A549 (cell line): Measurements from ENCODE around the gene BUB1B. TPM values are rescaled to one million over a fixed set of nuclear protein-coding genes. Genes with fewer than 3 reads are reported as not detected.

Experiments
- ATAC-seq, 2 experiments: fragments of 200-7000 bp in 1 of 2; fragments of >200 bp in 1 of 2; cut with Nextera tagmentation in 1 of 2; cut with Tn5 transposase in 1 of 2; 3 replicates each; pipeline versions ENCODE4 v1.8.0 to v1.9.1; 2018 to 2020; ENCODE audit warnings: mild to moderate bottlenecking in 1 of 2, moderate library complexity in 1 of 2
- CTCF ChIA-PET: fragments of 300-600 bp; sonication (Branson Sonifier 250); formaldehyde crosslinking; extraction: SDS; loops from one replicate; lab custom pipeline; 2021; ENCODE audit warnings: antibody characterized with exemption, inconsistent platforms; lab: Yijun Ruan, JAX
- POLR2A ChIA-PET: fragments of 350-600 bp; formaldehyde crosslinking; extraction: SDS; loops from one replicate; lab custom pipeline; 2021; ENCODE audit warnings: antibody characterized with exemption, inconsistent platforms; lab: Yijun Ruan, JAX
- DNase-seq, 2 experiments: peaks; one replicate each; pipeline versions ENCODE4 v3.0.0 to v3.0.0-alpha.2; 2011 to 2016; ENCODE audit warnings: low read depth in 1 of 2, low spot score in 1 of 2
- FAIRE-seq: peaks from 2 replicates; lab custom pipeline; 2011; peaks lifted over from hg19 to GRCh38; lab: Jason Lieb, UNC
- H3K27ac ChIP-seq, 2 experiments: fragments of >200 bp; sonication (Bioruptor Twin); formaldehyde crosslinking; 3 replicates each; pipeline ENCODE4 v1.5.1; 2016 to 2017
- H3K4me1 ChIP-seq: fragments of >200 bp; sonication (Bioruptor Twin); formaldehyde crosslinking; 3 replicates; pipeline ENCODE4 v1.6.1; 2016
- H3K4me2 ChIP-seq: fragments of >200 bp; sonication (Bioruptor Twin); formaldehyde crosslinking; 3 replicates; pipeline ENCODE4 v1.6.1; 2016
- H3K4me3 ChIP-seq: fragments of >200 bp; sonication (Bioruptor Twin); formaldehyde crosslinking; 3 replicates; pipeline ENCODE4 v1.5.1; 2016
- H3K9me3 ChIP-seq: fragments of >200 bp; sonication (Bioruptor Twin); formaldehyde crosslinking; 3 replicates; pipeline ENCODE4 v1.6.1; 2016
- CEBPB ChIP-seq, 2 experiments: fragments of >200 bp in 1 of 2; sonication (Bioruptor Twin) in 1 of 2; formaldehyde crosslinking in 1 of 2; IDR thresholded peaks; 2 replicates each; pipeline ENCODE4 v1.6.1; 2012 to 2016
- CHD2 ChIP-seq: fragments of 150-350 bp; IDR thresholded peaks from 2 replicates; pipeline ENCODE4 v1.6.1; 2014; ENCODE audit warnings: low read length; ENCODE audit not compliant: partially characterized antibody
- ESRRA ChIP-seq: fragments of 150-350 bp; IDR thresholded peaks from 2 replicates; pipeline ENCODE4 v1.6.1; 2014; ENCODE audit warnings: mild to moderate bottlenecking, low read length, borderline replicate concordance
- FOSL2 ChIP-seq, 2 experiments: fragments of 450-650 bp in 1 of 2; fragments of >200 bp in 1 of 2; sonication (Bioruptor Twin) in 1 of 2; formaldehyde crosslinking; IDR thresholded peaks; 2 replicates each; pipeline versions ENCODE4 v1.5.0 to v1.6.1; 2016 to 2020; ENCODE audit warnings: mild to moderate bottlenecking in 1 of 2, moderate library complexity in 1 of 2
- HOXB5 ChIP-seq: fragments of 250-450 bp; sonication (Bioruptor Pico); IDR thresholded peaks from 2 replicates; pipeline ENCODE4 v1.5.0; 2020; ENCODE audit warnings: mild to moderate bottlenecking, moderate library complexity
- JUN ChIP-seq, 2 experiments: fragments of >200 bp; sonication (Bioruptor Twin); formaldehyde crosslinking; IDR thresholded peaks; 2 replicates in 1 of 2; 3 replicates in 1 of 2; pipeline ENCODE4 v1.6.1; 2016 to 2017
- JUNB ChIP-seq: fragments of >200 bp; sonication (Bioruptor Twin); formaldehyde crosslinking; IDR thresholded peaks from 2 replicates; pipeline ENCODE4 v1.6.1; 2016
- KDM5A ChIP-seq: fragments of 200-600 bp; sonication (generic); IDR thresholded peaks from 2 replicates; pipeline ENCODE4 v1.6.1; 2016; ENCODE audit warnings: antibody characterized with exemption, mild to moderate bottlenecking
- MYC ChIP-seq: IDR thresholded peaks from 2 replicates; pipeline ENCODE4 v1.6.1; 2012; ENCODE audit warnings: mild to moderate bottlenecking, inconsistent platforms, low read length, improper control_type of control experiment, borderline replicate concordance
- NR3C1 ChIP-seq: fragments of >200 bp; sonication (Bioruptor Twin); formaldehyde crosslinking; IDR thresholded peaks from 3 replicates; pipeline ENCODE4 v1.6.1; 2017
- PHF8 ChIP-seq: fragments of 200-600 bp; sonication (generic); IDR thresholded peaks from 2 replicates; pipeline ENCODE4 v1.6.1; 2016; ENCODE audit warnings: low read depth, mild to moderate bottlenecking, antibody characterized with exemption, moderate library complexity, borderline replicate concordance
- SMC3 ChIP-seq: fragments of >200 bp; sonication (Bioruptor Twin); formaldehyde crosslinking; IDR thresholded peaks from 3 replicates; pipeline ENCODE4 v1.6.1; 2018; ENCODE audit warnings: inconsistent platforms
- SREBF2 ChIP-seq: fragments of 450-650 bp; IDR thresholded peaks from 2 replicates; pipeline ENCODE4 v1.6.1; 2014; ENCODE audit warnings: mild to moderate bottlenecking, moderate library complexity
- TP53 ChIP-seq: fragments of 250-450 bp; sonication (Bioruptor Pico); IDR thresholded peaks from 2 replicates; pipeline ENCODE4 v1.5.0; 2021; ENCODE audit warnings: mild to moderate bottlenecking, moderate library complexity
- ZFP36 ChIP-seq: fragments of 450-650 bp; IDR thresholded peaks from 2 replicates; pipeline ENCODE4 v1.6.1; 2014; ENCODE audit warnings: borderline replicate concordance; ENCODE audit not compliant: partially characterized antibody
- ZNF302 ChIP-seq: fragments of 250-450 bp; sonication (Bioruptor Pico); IDR thresholded peaks from 2 replicates; pipeline ENCODE4 v1.9.0; 2021; ENCODE audit warnings: inconsistent platforms, mild to moderate bottlenecking, moderate library complexity
- WGBS: methylation state at CpG from one replicate; pipeline ENCODE4 v1.1.6; 2017; ENCODE audit errors: missing lambda C conversion rate; 5-methylcytosine and 5-hydroxymethylcytosine counted together
- polyA plus RNA-seq, 4 experiments: library from polyadenylated mRNA; depleted of rRNA in 3 of 4; stranded (reverse); fragments of >200 nt; fragmentation: RNase III in 1 of 4; extraction: RNeasy Plus Mini Kit Qiagen cat#74134 plus additional on column Dnase treatment in 1 of 4; gene quantifications; 2 replicates in 3 of 4; 3 replicates in 1 of 4; pipeline ENCODE4 v1.2.3, GENCODE V29; 2011 to 2017
- TF ChIP-seq, protein P1 (sequence below): fragments of >200 bp; sonication (Bioruptor Twin); formaldehyde crosslinking; IDR thresholded peaks from 3 replicates; pipeline ENCODE4 v1.5.1; 2016
- TF ChIP-seq, protein P2 (sequence below): IDR thresholded peaks from 2 replicates; pipeline ENCODE4 v1.6.1; 2012
- TF ChIP-seq, protein P3 (sequence below): IDR thresholded peaks from 2 replicates; pipeline ENCODE4 v1.6.1; 2012

The BUB1B gene
- polyA plus RNA-seq, 2 of the 4 experiments (the other 2 are of a cell fraction) = 37.5 to 50.2 TPM

DNA sequence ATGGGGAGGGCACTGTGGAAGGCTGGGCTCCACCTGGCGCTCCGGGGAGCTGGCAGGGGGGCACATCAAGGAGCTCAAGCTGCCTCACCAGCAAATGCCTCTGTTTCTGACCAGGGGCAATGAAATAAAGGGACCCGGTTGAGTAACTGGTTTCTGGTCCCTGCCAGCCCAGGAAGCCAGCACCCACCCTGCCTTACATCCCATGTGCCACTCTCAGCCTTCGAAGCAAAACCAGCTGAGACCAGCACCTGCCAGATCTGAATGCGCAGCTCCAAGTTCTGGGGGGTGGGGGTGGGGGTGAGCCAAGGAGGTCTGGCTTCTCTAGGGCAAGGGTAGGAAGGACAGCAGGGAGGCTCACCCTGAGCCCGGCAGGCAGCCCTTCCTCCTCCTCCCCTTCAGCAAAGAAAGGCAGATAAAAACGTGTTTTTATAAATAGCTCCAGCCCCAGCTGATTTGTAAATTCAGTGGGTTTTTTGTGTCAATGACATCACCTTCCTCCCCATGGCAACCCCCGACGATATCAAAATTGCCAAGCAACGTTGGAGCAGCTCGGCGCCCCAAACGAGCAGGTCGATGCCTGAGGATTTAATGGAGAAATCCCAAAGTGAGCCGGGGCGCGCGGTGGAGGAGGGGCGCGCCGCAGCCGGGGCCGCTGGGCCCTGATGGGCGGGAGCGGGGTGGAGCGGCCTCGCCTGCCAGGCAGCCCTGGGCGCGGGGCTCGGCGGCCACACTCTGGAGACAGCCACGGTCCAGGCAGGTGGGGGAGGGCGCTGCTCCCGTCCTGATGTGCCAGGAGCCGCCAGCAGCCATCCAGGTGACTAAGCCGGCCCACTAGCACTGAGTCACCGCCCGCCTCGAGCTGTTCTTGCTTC, 77.9 kb downstream of the BUB1B start, which contains the start of gene PAK6:
Gene PAK6 (plus strand): TSS at position 532 of the 872 bp plus-strand sequence. CDS start 25,723 bp downstream, outside the sequence.
- 28% methylated on average over 13 of the region's 39 CpGs for WGBS
- FAIRE-seq (no peak), DNase-seq (peak; percentile 30 to 73), ATAC-seq (peak; percentile 83 to 92)
- POLR2A ChIA-PET = interaction anchor here (0.6 kb wide), 1 partner anchor 28 kb away, joined by 3 read pairs; no protein-coding TSS in a partner anchor
- Histone ChIP-seq H3K4me1 (peaks cover 9% of the 10 kb centered on the region), H3K4me3 (peak within 1 kb of the TSS; percentile 46), H3K27ac (peak within 1 kb of the TSS; percentile 69 to 83), H3K9me3 (no peaks in the 10 kb centered on the region), H3K4me2 (peak within 1 kb of the TSS; percentile 97)
- CTCF ChIA-PET = interaction anchor here (0.9 to 16.4 kb wide), 12 partner anchors 12 to 193 kb away, joined by 3 to 144 read pairs (median 4); no protein-coding TSS in a partner anchor
- 0 out of 2 replicates have a peak, but pooled peaks have one; percentile 32 for TF ChIP-seq FOSL2 (IDR thresholded peaks at IDR 0.05)
- TF ChIP-seq FOSL2 (CRISPR knock-in tag; IDR thresholded peaks at IDR 0.05) = peak; percentile 66; the same call in 1 of the 2 replicates
- no peak for TF ChIP-seq ESRRA

DNA sequence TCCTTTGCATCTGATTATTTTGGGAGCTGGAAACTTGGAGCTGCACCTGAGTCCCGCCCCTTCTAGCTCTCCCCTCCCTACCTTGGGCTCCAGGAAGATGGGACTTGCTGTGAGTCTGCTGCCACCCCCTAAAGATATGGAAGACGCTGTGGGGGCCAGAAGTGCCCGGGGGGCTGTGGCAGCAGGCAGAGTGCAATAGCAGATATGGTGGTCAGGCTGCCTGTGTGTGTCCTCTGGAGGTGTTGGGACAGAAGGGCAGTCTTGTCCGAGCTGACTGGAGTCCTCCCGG, 78.5 kb downstream of the BUB1B start:
- DNase-seq = no peak
- peak; percentile 6 to 35; a peak in 3 of 6 replicates for ATAC-seq
- H3K27ac ChIP-seq = peak overlapping the region; percentile 69 to 83
- H3K4me2 ChIP-seq = peak overlapping the region; percentile 97
- ChIA-PET CTCF (interaction anchor here (0.9 to 16.4 kb wide), 10 partner anchors 9 to 194 kb away, joined by 3 to 144 read pairs (median 4); no protein-coding TSS in a partner anchor), POLR2A (no interaction called here)
- peaks cover 9% of the 10 kb centered on the region for H3K4me1 ChIP-seq
- no CpG with 5 or more reads among the region's 5 CpGs for WGBS
- no peaks in the 10 kb centered on the region for H3K9me3 ChIP-seq
- TF ChIP-seq TP53 (CRISPR knock-in tag) = no peak
- no peak for TF ChIP-seq ZFP36
- TF ChIP-seq, protein P1, sequence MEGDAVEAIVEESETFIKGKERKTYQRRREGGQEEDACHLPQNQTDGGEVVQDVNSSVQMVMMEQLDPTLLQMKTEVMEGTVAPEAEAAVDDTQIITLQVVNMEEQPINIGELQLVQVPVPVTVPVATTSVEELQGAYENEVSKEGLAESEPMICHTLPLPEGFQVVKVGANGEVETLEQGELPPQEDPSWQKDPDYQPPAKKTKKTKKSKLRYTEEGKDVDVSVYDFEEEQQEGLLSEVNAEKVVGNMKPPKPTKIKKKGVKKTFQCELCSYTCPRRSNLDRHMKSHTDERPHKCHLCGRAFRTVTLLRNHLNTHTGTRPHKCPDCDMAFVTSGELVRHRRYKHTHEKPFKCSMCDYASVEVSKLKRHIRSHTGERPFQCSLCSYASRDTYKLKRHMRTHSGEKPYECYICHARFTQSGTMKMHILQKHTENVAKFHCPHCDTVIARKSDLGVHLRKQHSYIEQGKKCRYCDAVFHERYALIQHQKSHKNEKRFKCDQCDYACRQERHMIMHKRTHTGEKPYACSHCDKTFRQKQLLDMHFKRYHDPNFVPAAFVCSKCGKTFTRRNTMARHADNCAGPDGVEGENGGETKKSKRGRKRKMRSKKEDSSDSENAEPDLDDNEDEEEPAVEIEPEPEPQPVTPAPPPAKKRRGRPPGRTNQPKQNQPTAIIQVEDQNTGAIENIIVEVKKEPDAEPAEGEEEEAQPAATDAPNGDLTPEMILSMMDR = no peak
- TF ChIP-seq SMC3 = no peak
- TF ChIP-seq CEBPB (IDR thresholded peaks at IDR 0.05) = no peak
- no peak for TF ChIP-seq SREBF2
- no peak for TF ChIP-seq PHF8
- TF ChIP-seq ZNF302 (CRISPR knock-in tag) = no peak
- no peak for TF ChIP-seq NR3C1
- no peak for TF ChIP-seq HOXB5 (CRISPR knock-in tag)
- TF ChIP-seq, protein P2, sequence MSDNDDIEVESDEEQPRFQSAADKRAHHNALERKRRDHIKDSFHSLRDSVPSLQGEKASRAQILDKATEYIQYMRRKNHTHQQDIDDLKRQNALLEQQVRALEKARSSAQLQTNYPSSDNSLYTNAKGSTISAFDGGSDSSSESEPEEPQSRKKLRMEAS = no peak
- no peak for TF ChIP-seq ESRRA
- TF ChIP-seq CHD2 = no peak
- TF ChIP-seq, protein P3, sequence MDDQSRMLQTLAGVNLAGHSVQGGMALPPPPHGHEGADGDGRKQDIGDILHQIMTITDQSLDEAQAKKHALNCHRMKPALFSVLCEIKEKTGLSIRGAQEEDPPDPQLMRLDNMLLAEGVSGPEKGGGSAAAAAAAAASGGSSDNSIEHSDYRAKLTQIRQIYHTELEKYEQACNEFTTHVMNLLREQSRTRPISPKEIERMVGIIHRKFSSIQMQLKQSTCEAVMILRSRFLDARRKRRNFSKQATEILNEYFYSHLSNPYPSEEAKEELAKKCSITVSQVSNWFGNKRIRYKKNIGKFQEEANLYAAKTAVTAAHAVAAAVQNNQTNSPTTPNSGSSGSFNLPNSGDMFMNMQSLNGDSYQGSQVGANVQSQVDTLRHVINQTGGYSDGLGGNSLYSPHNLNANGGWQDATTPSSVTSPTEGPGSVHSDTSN = no peak
- no peak for TF ChIP-seq JUNB
- TF ChIP-seq KDM5A = no peak
- TF ChIP-seq MYC = no peak
- no peak for TF ChIP-seq JUN (IDR thresholded peaks at IDR 0.05)
- TF ChIP-seq, all 56 proteins: peak for 0
- no peak for FAIRE-seq
- peak overlapping the region; percentile 46 for H3K4me3 ChIP-seq
